ENCODE data around the gene RAI1. TPM values are rescaled to one million over a fixed set of nuclear protein-coding genes. Genes with fewer than 3 reads are reported as not detected.

Gene RAI1
- total and polyA plus RNA-seq, 2 experiments from 2014 or later = 0.87 to 0.89 TPM

GRCh38 chr17:17682737-17683680 lies 1.8 kb downstream of the RAI1 start:
- Mint-ChIP-seq H3K4me3 (peak overlapping the region; percentile 76), H3K36me3 (ENCODE audit: low read depth) (no peaks in the 10 kb centered on the region), H3K9me3 (no peaks in the 10 kb centered on the region), H3K27ac (no peak overlapping the region), H3K27me3 (ENCODE audit: insufficient read depth, low read depth, poor library complexity) (peaks cover 75% of the 10 kb centered on the region), H3K4me1 (peaks cover 39% of the 10 kb centered on the region)
- peak overlapping the region; percentile 78 for H2AFZ ChIP-seq
- DNase-seq (ENCODE audit: low spot score) (peak; percentile 75), ATAC-seq (peak; percentile 50)
- peaks cover 99% of the 10 kb centered on the region for H3K27me3 ChIP-seq (ENCODE audit: insufficient read depth)
- H3K4me3 ChIP-seq = peak overlapping the region; percentile 66
- TF ChIP-seq EZH2 (IDR thresholded peaks at IDR 0.05; ENCODE audit: low read depth, unreplicated experiment) (peak; percentile 56), EZH2phosphoT487 (IDR thresholded peaks at IDR 0.05; ENCODE audit: unreplicated experiment) (no peak), CREB1 (CRISPR knock-in tag; IDR thresholded peaks at IDR 0.05; ENCODE audit: low read depth) (peak; percentile 27; the same call in 1 of the 2 replicates)
- H4K20me1 ChIP-seq (replicated peaks; ENCODE audit: insufficient read depth) = peaks cover 5% of the 10 kb centered on the region; the same call in 1 of the 2 replicates
- peaks cover 28% of the 10 kb centered on the region for H3K4me1 ChIP-seq (ENCODE audit: insufficient read depth)
- peaks cover 10% of the 10 kb centered on the region; the same call in 1 of the 2 replicates for H3F3A ChIP-seq (replicated peaks; ENCODE audit: low read depth)
- no peak overlapping the region for H3K27ac ChIP-seq (ENCODE audit: low read depth)
- no peaks in the 10 kb centered on the region for H3K36me3 ChIP-seq (ENCODE audit: insufficient read depth)
- H3K79me2 ChIP-seq (replicated peaks; ENCODE audit: insufficient read depth) = no peaks in the 10 kb centered on the region
- H3K4me2 ChIP-seq = peak overlapping the region; percentile 85
- no peaks in the 10 kb centered on the region for H3K9me2 ChIP-seq (ENCODE audit: insufficient read depth)

- Histone ChIP-seq H3K4me2 (peak overlapping the region; percentile 85), H3K36me3 (ENCODE audit: insufficient read depth) (no peaks in the 10 kb centered on the region), H3K9me2 (ENCODE audit: insufficient read depth) (no peaks in the 10 kb centered on the region), H2AFZ (no peak overlapping the region), H3K27ac (ENCODE audit: low read depth) (no peak overlapping the region), H3K27me3 (ENCODE audit: insufficient read depth) (peaks cover 97% of the 10 kb centered on the region), H3K4me1 (ENCODE audit: insufficient read depth) (peaks cover 28% of the 10 kb centered on the region), H3F3A (replicated peaks; ENCODE audit: low read depth) (peaks cover 10% of the 10 kb centered on the region; the same call in 1 of the 2 replicates), H3K4me3 (peak overlapping the region; percentile 66; the same call in 1 of the 2 replicates), H4K20me1 (replicated peaks; ENCODE audit: insufficient read depth) (peaks cover 5% of the 10 kb centered on the region; the same call in 1 of the 2 replicates), H3K79me2 (replicated peaks; ENCODE audit: insufficient read depth) (no peaks in the 10 kb centered on the region)
- no peak for TF ChIP-seq POLR2AphosphoS5 (IDR thresholded peaks at IDR 0.05; ENCODE audit: low read depth)
- TF ChIP-seq, protein P1, sequence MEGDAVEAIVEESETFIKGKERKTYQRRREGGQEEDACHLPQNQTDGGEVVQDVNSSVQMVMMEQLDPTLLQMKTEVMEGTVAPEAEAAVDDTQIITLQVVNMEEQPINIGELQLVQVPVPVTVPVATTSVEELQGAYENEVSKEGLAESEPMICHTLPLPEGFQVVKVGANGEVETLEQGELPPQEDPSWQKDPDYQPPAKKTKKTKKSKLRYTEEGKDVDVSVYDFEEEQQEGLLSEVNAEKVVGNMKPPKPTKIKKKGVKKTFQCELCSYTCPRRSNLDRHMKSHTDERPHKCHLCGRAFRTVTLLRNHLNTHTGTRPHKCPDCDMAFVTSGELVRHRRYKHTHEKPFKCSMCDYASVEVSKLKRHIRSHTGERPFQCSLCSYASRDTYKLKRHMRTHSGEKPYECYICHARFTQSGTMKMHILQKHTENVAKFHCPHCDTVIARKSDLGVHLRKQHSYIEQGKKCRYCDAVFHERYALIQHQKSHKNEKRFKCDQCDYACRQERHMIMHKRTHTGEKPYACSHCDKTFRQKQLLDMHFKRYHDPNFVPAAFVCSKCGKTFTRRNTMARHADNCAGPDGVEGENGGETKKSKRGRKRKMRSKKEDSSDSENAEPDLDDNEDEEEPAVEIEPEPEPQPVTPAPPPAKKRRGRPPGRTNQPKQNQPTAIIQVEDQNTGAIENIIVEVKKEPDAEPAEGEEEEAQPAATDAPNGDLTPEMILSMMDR (conservative IDR thresholded peaks at IDR 0.05; ENCODE audit: low read depth in 2 of 2) = no peak
- TF ChIP-seq JUNB (IDR thresholded peaks at IDR 0.05; ENCODE audit: unreplicated experiment) = no peak
- Mint-ChIP-seq H3K27ac (no peak overlapping the region), H3K4me3 (peak overlapping the region; percentile 76; the same call in 2 of the 3 replicates), H3K4me1 (peaks cover 39% of the 10 kb centered on the region), H3K9me3 (no peaks in the 10 kb centered on the region), H3K27me3 (ENCODE audit: insufficient read depth, low read depth, poor library complexity) (peaks cover 84% of the 10 kb centered on the region), H3K36me3 (ENCODE audit: low read depth) (no peaks in the 10 kb centered on the region)
- ATAC-seq = no peak
- no peak for DNase-seq (ENCODE audit: low spot score)
Measured at GRCh38 chr17:17683710-17684365, 2.6 kb downstream of the RAI1 start.

Data from GM23338 (cell line).